22Rv1 (cell line): ENCODE results near the gene ZNF41.

Experiments
- CTCF ChIP-seq: fragments of 450-650 bp; IDR thresholded peaks from 2 replicates; pipeline ENCODE4 v1.5.1; 2017; ENCODE audit warnings: mild to moderate bottlenecking
- ZFX ChIP-seq: fragments of 450-650 bp; IDR thresholded peaks from 2 replicates; pipeline ENCODE4 v1.6.1; 2017; ENCODE audit warnings: antibody characterized with exemption, borderline replicate concordance

GRCh38 chrX:47523297-47523696 lies 40.3 kb upstream of the ZNF41 start:
- TF ChIP-seq CTCF (peak; percentile 79), ZFX (no peak)
